Measurements from ENCODE around the gene GALNT5.

DNA sequence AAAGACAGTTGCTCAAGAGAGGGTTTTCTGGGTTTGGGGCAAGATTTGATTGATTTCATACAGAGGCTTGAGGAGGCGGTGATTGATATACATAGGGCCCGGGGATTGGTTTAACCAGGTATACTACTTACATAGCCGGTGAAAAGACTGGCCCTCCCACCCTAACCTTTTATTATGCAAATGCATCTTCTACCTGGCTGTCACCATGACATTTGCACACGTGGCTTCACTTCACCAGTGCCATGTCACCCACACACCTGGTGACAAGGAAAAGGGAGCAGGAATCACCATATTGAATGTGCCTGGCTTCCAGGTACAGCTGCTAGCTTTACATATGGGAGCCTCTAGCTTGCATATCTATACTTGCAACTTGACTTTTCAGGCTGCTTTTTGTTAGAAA, 58.4 kb downstream of the GALNT5 start:
- TF ChIP-seq CTCF (tag by site-specific recombination; IDR thresholded peaks at IDR 0.05) (no peak), ZNF558 (tag by site-specific recombination; IDR thresholded peaks at IDR 0.05) (no peak), SCRT1 (tag by site-specific recombination; IDR thresholded peaks at IDR 0.05; ENCODE audit: borderline replicate concordance) (no peak), ZXDB (tag by site-specific recombination; IDR thresholded peaks at IDR 0.05) (no peak), ZNF292 (tag by site-specific recombination; IDR thresholded peaks at IDR 0.05; ENCODE audit: borderline replicate concordance, low read depth) (no peak), ZNF48 (tag by site-specific recombination; IDR thresholded peaks at IDR 0.05) (no peak), ZNF423 (tag by site-specific recombination; IDR thresholded peaks at IDR 0.05) (no peak), ZSCAN23 (tag by site-specific recombination; IDR thresholded peaks at IDR 0.05) (no peak), KLF1 (tag by site-specific recombination; IDR thresholded peaks at IDR 0.05) (no peak), ZNF548 (tag by site-specific recombination; IDR thresholded peaks at IDR 0.05) (no peak), ZNF169 (tag by site-specific recombination; IDR thresholded peaks at IDR 0.05) (no peak), PATZ1 (tag by site-specific recombination; IDR thresholded peaks at IDR 0.05) (no peak)
- TF ChIP-seq, protein P1, sequence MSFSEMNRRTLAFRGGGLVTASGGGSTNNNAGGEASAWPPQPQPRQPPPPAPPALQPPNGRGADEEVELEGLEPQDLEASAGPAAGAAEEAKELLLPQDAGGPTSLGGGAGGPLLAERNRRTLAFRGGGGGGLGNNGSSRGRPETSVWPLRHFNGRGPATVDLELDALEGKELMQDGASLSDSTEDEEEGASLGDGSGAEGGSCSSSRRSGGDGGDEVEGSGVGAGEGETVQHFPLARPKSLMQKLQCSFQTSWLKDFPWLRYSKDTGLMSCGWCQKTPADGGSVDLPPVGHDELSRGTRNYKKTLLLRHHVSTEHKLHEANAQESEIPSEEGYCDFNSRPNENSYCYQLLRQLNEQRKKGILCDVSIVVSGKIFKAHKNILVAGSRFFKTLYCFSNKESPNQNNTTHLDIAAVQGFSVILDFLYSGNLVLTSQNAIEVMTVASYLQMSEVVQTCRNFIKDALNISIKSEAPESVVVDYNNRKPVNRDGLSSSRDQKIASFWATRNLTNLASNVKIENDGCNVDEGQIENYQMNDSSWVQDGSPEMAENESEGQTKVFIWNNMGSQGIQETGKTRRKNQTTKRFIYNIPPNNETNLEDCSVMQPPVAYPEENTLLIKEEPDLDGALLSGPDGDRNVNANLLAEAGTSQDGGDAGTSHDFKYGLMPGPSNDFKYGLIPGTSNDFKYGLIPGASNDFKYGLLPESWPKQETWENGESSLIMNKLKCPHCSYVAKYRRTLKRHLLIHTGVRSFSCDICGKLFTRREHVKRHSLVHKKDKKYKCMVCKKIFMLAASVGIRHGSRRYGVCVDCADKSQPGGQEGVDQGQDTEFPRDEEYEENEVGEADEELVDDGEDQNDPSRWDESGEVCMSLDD (tag by site-specific recombination; IDR thresholded peaks at IDR 0.05), result no peak
- TF ChIP-seq, protein P2, sequence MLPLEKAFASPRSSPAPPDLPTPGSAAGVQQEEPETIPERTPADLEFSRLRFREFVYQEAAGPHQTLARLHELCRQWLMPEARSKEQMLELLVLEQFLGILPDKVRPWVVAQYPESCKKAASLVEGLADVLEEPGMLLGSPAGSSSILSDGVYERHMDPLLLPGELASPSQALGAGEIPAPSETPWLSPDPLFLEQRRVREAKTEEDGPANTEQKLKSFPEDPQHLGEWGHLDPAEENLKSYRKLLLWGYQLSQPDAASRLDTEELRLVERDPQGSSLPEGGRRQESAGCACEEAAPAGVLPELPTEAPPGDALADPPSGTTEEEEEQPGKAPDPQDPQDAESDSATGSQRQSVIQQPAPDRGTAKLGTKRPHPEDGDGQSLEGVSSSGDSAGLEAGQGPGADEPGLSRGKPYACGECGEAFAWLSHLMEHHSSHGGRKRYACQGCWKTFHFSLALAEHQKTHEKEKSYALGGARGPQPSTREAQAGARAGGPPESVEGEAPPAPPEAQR (tag by site-specific recombination; IDR thresholded peaks at IDR 0.05), result no peak

Data from HEK293 (cell line).